ENCODE measurements around the gene COL20A1.

DNA sequence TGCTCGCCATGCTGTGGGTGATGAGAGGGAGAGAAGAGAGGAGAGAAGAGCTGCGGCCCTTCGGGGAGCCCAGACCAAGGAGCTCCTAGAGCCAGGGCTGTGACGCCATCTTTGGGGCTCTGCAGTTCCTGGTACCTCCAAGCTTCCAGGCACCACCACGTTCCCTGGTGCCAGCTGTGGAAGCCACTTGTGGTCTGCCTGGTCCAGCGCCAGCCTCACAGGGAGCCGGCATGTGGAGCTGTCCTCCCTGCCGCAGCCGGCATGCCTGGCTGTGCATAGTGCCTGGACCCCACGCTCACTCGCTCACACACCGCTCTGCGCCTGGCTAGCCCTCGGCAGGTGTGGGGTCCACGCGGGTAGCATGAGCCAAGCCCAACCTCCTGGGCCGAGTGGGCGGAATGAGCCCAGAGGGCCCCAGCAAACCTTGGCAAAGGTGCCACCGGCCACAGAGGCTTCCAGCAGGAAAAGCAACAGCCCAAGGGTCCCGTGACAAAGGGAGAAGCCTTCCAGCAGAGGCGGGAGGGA lies 87.4 kb downstream of the COL20A1 start:
- TF ChIP-seq CTCF (IDR thresholded peaks at IDR 0.05) = no peak
- no peak for TF ChIP-seq POLR2AphosphoS5 (IDR thresholded peaks at IDR 0.05; ENCODE audit: insufficient read depth in 1 of 2, low read depth in 1 of 2)

Measured in vagina (tissue), 2 donors.